HG03064 (cell line): ENCODE data around the gene TBC1D30.
"Not testable (repeated sequence)": the region's sequence is repeated elsewhere in the genome, so short reads cannot be mapped to it uniquely, and the experiment has no call there.

Experiments
- ATAC-seq: cut with Tn5 transposase; IDR thresholded peaks from one replicate; pipeline ENCODE4 v1.9.1; 2021; ENCODE audit warnings: low read depth; ENCODE audit not compliant: unreplicated experiment

The TBC1D30 gene, protein sequence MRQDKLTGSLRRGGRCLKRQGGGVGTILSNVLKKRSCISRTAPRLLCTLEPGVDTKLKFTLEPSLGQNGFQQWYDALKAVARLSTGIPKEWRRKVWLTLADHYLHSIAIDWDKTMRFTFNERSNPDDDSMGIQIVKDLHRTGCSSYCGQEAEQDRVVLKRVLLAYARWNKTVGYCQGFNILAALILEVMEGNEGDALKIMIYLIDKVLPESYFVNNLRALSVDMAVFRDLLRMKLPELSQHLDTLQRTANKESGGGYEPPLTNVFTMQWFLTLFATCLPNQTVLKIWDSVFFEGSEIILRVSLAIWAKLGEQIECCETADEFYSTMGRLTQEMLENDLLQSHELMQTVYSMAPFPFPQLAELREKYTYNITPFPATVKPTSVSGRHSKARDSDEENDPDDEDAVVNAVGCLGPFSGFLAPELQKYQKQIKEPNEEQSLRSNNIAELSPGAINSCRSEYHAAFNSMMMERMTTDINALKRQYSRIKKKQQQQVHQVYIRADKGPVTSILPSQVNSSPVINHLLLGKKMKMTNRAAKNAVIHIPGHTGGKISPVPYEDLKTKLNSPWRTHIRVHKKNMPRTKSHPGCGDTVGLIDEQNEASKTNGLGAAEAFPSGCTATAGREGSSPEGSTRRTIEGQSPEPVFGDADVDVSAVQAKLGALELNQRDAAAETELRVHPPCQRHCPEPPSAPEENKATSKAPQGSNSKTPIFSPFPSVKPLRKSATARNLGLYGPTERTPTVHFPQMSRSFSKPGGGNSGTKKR

DNA sequence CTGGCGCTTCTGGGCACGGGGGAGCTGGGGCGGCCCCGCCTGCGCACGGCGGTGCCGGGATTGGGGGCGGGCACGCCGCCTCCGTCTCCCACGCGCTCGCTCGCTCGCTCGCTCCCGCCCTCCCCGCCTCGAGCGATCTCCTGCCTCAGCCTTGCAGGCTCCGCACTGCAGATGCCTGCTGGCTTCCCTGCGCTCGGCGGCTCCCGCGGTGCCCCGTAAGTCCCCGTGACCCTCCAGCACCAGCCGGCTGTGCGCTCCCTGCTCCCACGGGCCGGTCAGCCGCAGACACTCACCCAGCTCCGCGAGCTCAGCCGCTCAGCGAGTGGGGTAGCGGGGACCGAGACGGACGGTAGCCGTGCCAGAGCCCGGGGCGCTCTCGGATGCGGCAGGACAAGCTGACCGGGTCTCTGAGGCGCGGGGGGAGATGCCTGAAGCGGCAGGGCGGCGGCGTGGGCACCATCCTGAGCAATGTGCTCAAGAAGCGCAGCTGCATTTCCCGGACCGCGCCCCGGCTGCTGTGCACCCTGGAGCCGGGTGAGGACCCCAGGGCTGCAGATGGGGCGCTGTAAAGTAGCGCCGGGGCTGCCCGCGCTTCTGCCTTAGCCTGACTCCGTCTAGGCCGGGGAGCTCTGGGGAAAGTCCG, at the start of gene TBC1D30:
TBC1D30 (plus strand) TSS at position 148 of the 643 bp plus-strand sequence; CDS start at position 381, 233 bp downstream.
- ATAC-seq, result no peak

DNA sequence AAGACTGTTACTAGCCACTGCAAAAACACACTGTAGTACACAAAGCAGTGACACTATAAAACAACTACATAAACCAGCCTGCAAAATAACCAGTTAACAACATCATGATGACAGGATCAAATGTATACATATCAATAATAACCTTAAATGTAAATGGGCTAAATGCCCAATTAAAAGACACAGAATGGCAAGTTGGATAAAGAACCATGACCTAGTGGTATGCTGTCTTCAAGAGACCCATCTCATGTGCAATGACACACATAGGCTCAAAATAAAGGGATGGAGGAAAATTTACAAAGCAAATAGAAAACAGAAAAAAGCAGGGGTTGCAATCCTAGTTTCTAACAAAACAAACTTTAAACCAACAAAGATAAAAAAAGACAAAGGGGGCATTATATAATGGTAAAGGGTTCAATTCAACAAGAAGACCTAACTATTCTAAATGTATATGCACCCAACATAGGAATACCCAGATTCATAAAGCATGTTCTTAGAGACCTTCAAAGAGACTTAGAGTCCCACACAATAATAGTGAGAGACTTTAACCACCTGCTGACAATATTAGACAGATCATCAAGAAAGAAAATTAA, 49.2 kb upstream of the TBC1D30 start:
- not testable (repeated sequence) for ATAC-seq

DNA sequence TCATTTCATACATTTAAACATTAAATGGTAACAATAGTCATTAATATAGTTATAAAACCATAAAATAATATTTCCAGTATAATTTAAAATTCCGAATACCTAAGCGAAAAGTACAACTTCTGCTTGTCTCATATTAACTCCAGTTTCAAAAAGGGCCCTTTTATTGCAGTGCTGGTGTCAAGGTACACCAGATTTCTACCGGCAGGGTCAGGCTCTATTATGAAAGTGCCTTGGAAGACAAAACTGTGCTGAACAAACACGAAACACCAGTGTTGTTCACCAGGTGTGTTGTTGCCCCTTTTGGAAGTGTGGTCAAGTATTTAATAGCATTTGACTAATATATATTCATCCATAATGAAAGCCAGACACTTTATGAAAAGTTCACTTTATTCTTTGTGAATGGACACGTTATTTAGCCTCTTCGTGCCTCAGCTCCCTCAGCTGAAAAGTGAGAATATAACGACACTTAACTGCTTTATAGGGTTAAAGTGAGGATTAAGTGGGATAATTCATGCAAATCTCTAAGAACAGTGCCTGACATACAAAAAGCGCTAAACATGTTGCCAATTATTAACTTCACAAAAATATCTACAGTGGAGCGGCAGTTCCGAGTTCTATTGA, 45.0 kb upstream of the TBC1D30 start:
- no peak for ATAC-seq

DNA sequence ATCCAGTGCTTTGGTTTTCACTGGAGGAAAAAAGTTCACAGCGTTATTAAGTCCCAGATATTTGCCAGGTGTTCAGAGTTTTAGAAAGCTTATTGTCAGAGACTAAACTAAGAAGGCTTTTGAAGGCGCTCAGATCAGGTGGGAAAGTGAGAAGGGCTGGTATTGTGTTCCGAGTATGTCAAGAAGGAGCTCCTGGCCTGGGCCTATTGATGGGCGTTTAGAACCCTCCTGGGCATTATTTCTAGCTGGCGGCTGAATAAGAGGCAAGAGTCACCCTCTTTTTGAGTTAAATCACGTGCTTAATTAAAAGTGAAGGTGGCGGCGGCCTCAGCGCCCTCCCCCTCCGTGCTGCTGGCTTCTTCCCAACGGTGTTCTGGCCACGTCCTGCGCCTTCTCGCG, 44.3 kb upstream of the TBC1D30 start:
- no peak for ATAC-seq

DNA sequence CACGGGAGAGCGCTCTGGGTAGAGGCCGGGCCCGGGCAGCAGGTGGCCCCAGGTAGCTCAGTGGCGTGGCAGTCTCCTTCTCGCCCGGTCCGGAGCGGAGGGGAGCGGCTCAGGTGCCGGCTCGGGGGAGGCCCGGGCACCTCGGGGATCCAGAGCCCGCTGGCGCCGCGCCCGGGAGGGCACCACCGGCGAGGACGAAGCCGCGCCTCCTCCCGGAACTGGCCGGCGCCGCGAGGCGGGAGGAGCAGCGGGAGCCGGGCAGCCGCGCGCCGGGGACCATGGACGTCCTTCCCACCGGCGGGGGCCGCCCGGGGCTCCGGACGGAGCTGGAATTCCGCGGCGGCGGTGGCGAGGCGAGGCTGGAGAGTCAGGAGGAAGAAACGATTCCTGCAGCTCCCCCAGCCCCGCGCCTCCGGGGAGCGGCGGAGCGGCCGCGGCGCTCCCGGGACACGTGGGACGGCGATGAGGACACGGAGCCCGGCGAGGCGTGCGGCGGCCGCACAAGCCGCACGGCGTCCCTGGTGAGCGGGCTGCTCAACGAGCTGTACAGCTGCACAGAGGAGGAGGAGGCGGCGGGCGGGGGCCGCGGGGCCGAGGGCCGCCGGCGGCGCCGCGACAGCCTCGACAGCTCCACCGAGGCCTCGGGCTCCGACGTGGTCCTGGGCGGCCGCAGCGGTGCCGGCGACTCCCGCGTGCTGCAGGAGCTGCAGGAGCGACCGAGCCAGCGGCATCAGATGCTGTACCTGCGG, 43.7 kb upstream of the TBC1D30 start:
- ATAC-seq, result no peak

DNA sequence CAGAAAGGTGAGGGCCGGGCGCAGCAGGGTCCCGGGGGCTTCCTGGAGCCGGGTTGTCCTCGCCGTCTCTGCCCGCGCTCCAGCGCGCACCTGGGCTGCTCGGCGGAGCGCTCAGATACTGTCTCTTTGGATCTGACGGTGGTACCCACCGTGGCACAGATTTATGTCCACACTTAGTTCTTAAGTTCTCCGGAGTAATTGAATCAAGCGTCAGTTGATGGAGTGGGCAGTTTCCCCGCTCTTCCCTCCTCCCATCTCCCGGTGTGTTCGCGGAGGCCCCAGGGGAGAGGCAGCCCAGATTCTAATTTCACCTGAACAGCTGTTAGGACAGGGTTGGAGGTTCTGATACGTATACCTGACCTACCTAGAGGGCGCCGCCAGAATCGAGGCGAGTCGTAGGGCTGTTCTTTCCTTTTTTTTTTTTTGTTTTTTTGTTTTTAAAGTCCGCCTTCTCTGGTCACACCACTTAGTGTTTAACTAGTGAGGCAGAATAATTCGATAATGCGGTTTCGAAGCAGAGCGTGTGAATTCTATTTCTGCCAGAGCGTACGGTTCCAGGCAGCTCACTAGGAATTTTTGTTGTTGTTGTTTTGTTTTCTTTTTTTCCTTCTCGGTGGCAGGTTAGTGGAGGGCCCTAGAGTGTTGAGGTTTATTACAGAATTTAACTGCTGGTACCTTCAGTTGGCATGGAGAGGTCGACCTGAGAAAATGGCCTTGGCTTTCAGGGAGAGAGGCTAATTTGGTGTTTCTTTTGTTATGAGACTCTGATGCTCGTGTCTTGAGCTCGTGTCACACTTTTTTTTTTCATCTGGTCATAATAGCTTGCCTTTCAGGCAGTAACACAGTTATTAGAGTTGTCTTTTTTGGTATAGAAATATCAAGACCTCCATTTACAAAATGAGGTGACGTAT, 42.9 kb upstream of the TBC1D30 start:
- no peak for ATAC-seq

DNA sequence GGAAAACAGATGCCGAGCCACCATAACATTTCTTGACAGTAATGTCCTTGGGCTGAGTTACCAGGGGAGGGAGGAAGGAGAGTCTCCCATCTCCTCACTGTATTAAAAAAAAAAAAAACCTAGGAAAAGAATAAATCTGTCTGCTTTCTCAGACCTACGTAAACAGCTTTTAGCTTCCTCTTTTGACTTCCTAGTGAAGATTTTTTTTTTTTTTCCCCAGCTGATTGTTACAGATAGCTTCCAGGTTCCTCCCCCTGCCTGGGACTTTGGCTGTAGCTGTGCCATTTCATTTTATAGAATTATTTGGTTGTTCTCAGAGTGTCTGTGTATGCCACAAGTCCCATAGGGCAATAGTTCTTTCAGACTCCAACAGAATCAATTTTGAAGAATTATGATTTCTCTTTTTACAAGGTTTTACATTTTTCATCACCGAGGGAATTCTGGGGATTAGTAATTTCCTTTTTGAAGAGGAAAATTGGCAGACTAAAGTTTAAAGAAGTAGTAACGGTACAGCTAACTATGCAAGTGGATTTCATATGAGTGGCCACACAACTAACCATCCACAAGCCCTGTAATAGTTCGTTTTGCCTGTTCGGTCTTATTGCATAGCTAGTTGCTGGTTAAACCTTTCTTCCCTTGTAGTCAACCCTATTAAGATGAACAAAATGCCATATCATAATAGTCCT, 42.1 kb upstream of the TBC1D30 start:
- no peak for ATAC-seq

DNA sequence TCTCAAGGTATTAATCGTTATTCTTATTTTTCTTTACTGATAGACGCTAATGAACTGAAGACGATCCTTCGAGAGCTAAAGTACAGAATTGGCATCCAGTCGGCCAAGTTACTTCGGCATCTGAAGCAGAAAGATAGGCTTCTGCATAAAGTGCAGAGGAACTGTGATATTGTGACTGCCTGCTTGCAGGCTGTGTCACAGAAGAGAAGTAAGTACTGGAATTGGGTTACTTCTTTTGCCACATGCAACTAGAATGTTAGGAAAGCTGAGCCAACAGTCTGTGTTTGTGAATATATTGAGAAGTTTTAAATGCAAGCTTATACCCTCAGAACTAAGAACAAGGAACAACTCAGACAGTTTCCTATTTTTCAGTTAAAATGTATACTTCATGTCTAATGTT, 38.6 kb upstream of the TBC1D30 start:
- ATAC-seq, result no peak

DNA sequence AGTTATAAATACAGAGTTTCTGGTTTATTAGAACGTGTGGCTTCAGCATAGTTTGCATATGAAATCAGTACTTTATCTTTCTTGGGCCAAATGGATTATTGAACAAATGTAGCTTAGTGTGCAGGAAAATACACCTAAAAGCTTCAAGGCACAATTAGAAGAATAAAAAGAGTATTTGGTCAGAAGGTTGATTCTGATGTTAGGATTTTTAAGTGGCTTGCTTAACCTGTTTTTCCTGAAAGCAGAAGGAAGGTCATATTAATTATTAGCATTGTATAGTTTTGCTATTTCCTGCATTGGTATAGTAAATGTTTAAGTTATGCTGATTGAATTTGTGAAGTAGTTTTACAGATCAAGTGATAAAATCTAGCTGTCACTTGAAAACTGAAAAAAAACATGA, 34.3 kb upstream of the TBC1D30 start:
- no peak for ATAC-seq

DNA sequence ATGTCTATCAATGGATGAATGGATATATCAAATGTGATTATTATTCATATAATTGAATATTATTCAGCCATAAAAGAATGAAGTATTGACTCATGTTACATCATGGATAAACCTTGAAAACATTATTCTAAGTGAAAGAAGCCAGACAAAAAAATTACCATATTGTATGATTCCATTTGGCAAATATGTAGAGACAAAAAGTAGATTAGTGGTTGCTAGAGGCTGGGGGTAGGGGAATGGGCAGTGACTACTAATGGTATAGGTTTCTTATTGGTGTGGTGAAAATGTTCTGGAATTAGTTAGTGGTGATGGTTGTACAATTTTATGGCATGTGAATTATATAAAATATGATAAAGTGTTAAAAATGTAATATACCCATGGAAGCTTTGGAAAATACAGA, 33.4 kb upstream of the TBC1D30 start:
- ATAC-seq, result no peak

DNA sequence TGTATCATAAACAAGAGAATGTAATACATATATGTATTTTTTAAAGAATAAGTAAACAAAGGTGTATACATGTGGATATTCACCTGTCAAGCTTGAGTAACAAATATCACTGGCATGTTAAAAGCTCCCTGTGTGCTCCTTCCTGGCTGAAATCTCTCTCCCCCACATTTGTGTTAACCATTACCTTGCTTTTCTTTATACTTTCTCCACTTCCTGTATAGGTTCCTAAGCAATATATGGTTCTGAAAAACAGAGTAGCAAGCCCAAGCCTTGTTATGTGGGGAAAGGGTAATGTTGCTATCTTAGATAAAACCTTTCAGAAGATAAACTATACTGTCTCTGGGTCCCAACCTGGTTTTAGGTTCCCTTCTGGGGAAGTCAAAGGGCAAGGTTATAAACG, 32.3 kb upstream of the TBC1D30 start:
- ATAC-seq, result no peak

DNA sequence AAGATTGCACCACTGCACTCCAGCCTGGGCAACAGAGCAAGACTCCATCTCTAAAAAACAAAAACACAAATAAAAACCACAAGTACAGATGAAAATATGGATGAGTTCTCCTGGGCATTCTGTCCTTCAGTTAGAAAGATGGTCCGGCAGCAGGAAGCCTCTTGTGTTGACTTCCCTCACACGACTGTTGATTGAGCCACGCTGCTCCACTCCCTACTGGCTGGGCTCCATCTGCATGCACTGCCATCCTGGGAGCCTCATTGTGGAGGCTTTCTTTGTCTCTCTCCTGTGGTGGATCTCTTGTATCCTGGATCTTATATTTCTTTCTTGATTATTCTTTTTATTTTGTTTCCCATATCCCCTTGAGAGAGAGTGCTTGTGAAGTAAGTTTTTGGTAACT, 30.8 kb upstream of the TBC1D30 start:
- no peak for ATAC-seq

DNA sequence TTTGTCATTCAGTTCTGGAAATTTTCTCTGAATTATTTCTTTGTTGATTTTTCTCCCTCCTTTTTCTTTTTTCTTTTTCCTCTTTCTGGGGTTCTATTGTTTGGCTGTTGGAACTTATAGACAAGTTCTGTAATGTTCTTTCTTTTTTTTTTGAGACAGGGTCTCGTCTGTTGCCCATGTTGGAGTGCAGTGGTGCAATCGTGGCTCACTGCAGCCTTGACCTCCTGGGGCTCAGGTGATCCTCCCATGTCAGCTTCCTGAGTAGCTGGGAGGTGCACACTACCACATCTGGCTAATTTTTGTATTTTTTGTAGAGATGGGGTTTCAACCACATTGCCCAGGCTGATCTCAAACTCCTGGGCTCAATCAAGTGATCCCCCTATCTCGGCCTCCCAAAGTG, 30.1 kb upstream of the TBC1D30 start:
- no peak for ATAC-seq

DNA sequence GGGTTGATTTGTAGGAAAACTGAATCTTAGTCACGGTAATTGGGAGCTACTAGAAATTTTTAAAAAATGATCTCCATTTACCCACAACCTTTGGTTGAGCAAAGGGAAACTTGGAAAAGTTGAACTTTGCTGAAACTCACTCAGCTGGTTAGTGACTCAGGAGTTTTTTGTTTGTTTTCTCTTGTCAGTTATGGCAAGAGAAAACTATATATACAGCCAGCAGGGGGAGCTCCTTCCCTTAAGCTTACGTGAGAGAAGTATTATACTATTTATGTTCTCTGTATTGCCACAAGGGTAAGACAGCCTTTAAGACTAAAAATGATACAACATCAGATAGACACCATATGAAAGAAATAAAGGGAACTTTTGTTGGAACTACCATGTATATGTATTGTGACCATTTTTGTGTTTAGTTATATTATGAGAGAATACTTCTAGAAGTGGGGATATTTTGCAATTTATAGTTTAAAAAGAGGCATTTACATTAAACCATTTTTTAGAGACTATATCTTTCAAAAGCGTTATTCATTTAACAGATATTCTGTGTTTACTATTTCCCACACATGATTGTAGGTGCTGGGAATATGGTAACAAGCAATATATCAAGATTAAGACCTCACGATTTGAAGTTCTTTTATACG, 28.1 kb upstream of the TBC1D30 start:
- ATAC-seq, result peak; percentile 66

DNA sequence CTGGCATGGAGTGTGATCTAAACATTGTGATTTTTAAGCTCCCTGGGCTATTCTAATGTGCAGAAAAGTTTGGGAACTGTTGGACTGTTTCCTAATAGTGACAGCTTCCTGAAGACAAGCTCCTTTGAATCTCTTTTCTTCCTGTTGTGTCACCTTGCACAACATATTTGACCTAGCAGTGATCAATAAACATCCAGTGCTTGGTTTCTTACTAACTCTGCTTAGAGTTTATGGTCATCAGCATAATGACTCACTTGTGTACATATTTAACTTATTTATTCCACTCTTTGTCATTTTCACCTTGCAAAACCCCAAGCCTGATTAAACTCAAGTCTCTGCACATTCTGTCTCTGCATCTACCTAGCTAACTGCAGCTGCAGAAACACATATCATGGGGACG, 27.3 kb upstream of the TBC1D30 start:
- no peak for ATAC-seq

DNA sequence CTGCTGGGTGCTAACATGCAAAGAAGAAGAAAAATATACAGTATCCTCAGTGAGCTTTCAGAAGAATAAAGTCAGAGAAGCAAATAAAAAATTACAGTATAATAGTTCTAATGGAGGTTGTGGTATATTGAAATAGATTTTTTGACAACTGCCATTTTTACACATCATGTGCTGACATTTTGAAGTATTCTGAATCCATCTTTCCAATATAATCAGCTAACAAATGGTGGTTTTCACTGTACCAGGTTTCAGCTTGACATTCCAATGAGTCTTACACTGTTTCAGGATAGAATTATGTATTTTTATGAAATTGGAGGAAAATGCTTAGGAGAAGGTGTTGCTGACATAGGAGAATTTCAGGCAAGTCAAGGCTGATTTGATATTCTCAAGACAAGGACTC, 26.3 kb upstream of the TBC1D30 start:
- ATAC-seq, result no peak

DNA sequence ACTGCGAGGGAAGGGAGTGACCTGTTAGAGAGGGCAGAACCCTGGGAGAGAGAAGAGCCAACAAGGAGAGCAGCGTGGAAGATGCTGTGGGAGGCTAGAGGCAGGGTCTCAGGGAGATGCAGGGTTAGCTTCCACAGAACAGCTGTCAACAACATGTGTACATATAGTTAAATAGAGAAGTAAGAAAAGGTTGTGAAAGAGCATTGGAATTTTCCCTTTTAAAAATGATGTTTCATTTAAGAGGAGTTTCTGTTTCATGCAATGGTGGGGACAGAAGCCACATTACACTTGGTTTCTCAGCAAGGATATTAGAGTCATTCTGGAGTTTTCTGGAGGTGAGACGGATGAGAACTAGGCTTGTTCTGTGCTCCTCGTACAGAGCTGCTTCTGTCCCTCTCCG, 23.8 kb upstream of the TBC1D30 start:
- ATAC-seq, result no peak

DNA sequence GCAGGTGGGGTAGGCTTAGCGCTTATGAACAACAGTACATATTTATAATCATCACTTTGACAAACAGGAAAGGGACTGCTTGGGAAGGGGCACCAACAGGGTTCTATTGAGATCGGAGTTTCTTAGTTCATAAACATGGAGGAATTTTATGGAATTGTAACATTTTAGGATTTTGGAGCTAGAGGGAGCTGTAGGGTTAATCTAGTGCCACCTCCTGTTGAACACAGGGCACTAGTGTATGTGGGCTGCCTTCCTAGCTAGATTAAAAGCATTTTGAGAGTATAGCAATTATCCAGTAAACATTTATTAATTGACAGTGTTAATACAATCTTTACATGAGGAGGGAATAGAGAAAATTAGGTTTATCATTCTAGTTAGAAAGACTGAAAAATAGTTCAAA, 23.1 kb upstream of the TBC1D30 start:
- ATAC-seq, result no peak
